A673 (cell line): ENCODE data around the gene PEX5L. TPM values are rescaled to one million over a fixed set of nuclear protein-coding genes. Genes with fewer than 3 reads are reported as not detected.
A peak's percentile ranks its signal among the peaks of the same experiment; 100 is the strongest.

ENCODE experiments used
- BruUV-seq: library from RNA; stranded (reverse); fragments of 400-500 nt; replicated peaks from 2 replicates; lab custom pipeline; 2021; lab: Mats Ljungman, UMichigan
- CTCF ChIA-PET: fragments of 300-600 bp; sonication (Branson Sonifier 250); formaldehyde crosslinking; loops from one replicate; lab custom pipeline; 2022; ENCODE audit warnings: antibody characterized with exemption; lab: Charles Lee
- POLR2A ChIA-PET: fragments of 300-600 bp; sonication (Branson Sonifier 250); formaldehyde crosslinking; loops from one replicate; lab custom pipeline; 2022; ENCODE audit warnings: antibody characterized with exemption; ENCODE audit not compliant: low non-redundant PET; lab: Charles Lee
- DNase-seq: peaks from one replicate; pipeline ENCODE4 v3.0.0-alpha.2; 2015; ENCODE audit warnings: low spot score
- H3K27ac ChIP-seq: fragments of 200-600 bp; sonication (generic); 2 replicates; pipeline ENCODE4 v1.5.1; 2016; ENCODE audit warnings: mixed run types, low read depth, mild to moderate bottlenecking, mixed read lengths, antibody characterized with exemption, low read length; ENCODE audit not compliant: poor library complexity, severe bottlenecking
- H3K27me3 ChIP-seq: fragments of 200-600 bp; sonication (generic); replicated peaks from 2 replicates; pipeline ENCODE4 v1.6.1; 2017; ENCODE audit warnings: mixed run types, low read depth, mild to moderate bottlenecking, mixed read lengths, antibody characterized with exemption, low read length; ENCODE audit not compliant: insufficient read depth, poor library complexity
- H3K36me3 ChIP-seq: fragments of 200-600 bp; sonication (generic); 2 replicates; pipeline ENCODE4 v1.6.1; 2016; ENCODE audit warnings: mixed run types, mild to moderate bottlenecking, mixed read lengths, antibody characterized with exemption, low read length; ENCODE audit not compliant: insufficient read depth, poor library complexity, severe bottlenecking
- H3K4me1 ChIP-seq: fragments of 200-600 bp; sonication (generic); 2 replicates; pipeline ENCODE4 v1.6.1; 2017; ENCODE audit warnings: mixed run types, mild to moderate bottlenecking, mixed read lengths, antibody characterized with exemption, low read length; ENCODE audit not compliant: insufficient read depth, poor library complexity, severe bottlenecking
- H3K4me3 ChIP-seq: fragments of 200-600 bp; sonication (generic); 2 replicates; pipeline ENCODE4 v1.5.1; 2016; ENCODE audit warnings: low read depth, mixed run types, mild to moderate bottlenecking, mixed read lengths, low read length; ENCODE audit not compliant: poor library complexity, severe bottlenecking
- H3K9me3 ChIP-seq: fragments of 200-600 bp; sonication (generic); 2 replicates; pipeline ENCODE4 v1.6.1; 2016; ENCODE audit warnings: mixed run types, low read depth, mild to moderate bottlenecking, mixed read lengths, antibody characterized with exemption, low read length; ENCODE audit not compliant: poor library complexity, severe bottlenecking
- CTCF ChIP-seq: fragments of 300-800, 200-600 bp; sonication (generic); conservative IDR thresholded peaks from 2 replicates; pipeline ENCODE4 v1.5.1; 2017; ENCODE audit warnings: low read depth, mild to moderate bottlenecking, antibody characterized with exemption, low read length, moderate library complexity, mixed read lengths
- EZH2 ChIP-seq: fragments of 200-600 bp; sonication (generic); IDR thresholded peaks from 2 replicates; pipeline ENCODE4 v1.6.1; 2017; ENCODE audit warnings: borderline replicate concordance, low read depth, mild to moderate bottlenecking, mixed read lengths, antibody characterized with exemption, low read length; ENCODE audit not compliant: poor library complexity, severe bottlenecking
- intact Hi-C: fragments of 100-400 bp; cut with micrococcal nuclease; formaldehyde crosslinking; loops from one replicate; pipeline ENCODE4 v1.10.0; 2022; ENCODE audit not compliant: unreplicated experiment
- total RNA-seq: library from RNA; stranded (reverse); gene quantifications from 2 replicates; pipeline ENCODE4 v1.2.3, GENCODE V29; 2021

PEX5L gene
- total RNA-seq, 1 experiment from 2014 or later, result not detected

GRCh38 chr3:179981646-179982045 is 55.1 kb downstream of the PEX5L start:
- TF ChIP-seq EZH2, result no peak
- ChIA-PET CTCF (no interaction called here), POLR2A (no interaction called here)

GRCh38 chr3:179977356-179977755 is 59.4 kb downstream of the PEX5L start:
- Histone ChIP-seq H3K27ac (no peak overlapping the region), H3K4me1 (no peaks in the 10 kb centered on the region), H3K4me3 (no peak overlapping the region), H3K27me3 (peaks cover 79% of the 10 kb centered on the region), H3K36me3 (no peaks in the 10 kb centered on the region), H3K9me3 (no peaks in the 10 kb centered on the region)
- no peak for DNase-seq
- TF ChIP-seq CTCF, result no peak
- TF ChIP-seq EZH2, result no peak
- POLR2A ChIA-PET, result no interaction called here
- CTCF ChIA-PET, result no interaction called here
- no TSS peak for BruUV-seq
- intact Hi-C loops, result no loop called here

More at GRCh38 chr3:179981646-179982045, 55.1 kb downstream of the PEX5L start:
- Histone ChIP-seq H3K9me3 (no peaks in the 10 kb centered on the region), H3K36me3 (no peaks in the 10 kb centered on the region), H3K4me1 (no peaks in the 10 kb centered on the region), H3K27me3 (peaks cover 71% of the 10 kb centered on the region), H3K27ac (no peak overlapping the region), H3K4me3 (no peak overlapping the region)
- BruUV-seq, result no TSS peak
- intact Hi-C loops, result no loop called here
- DNase-seq, result no peak

GRCh38 chr3:179973931-179974361 is 62.8 kb downstream of the PEX5L start:
- no peaks in the 10 kb centered on the region for H3K4me1 ChIP-seq
- no TSS peak for BruUV-seq
- intact Hi-C loops, result no loop called here
- H3K36me3 ChIP-seq, result no peaks in the 10 kb centered on the region
- no peak overlapping the region for H3K27ac ChIP-seq
- DNase-seq, result peak; percentile 6
- CTCF ChIA-PET, result no interaction called here
- H3K9me3 ChIP-seq, result no peaks in the 10 kb centered on the region
- POLR2A ChIA-PET, result no interaction called here
- H3K27me3 ChIP-seq, result peaks cover 76% of the 10 kb centered on the region
- no peak overlapping the region for H3K4me3 ChIP-seq
- TF ChIP-seq CTCF (no peak), EZH2 (no peak)

GRCh38 chr3:179972881-179973423 is 63.8 kb downstream of the PEX5L start:
- ChIA-PET CTCF (no interaction called here), POLR2A (no interaction called here)
- DNase-seq, result no peak
- no peak overlapping the region for H3K27ac ChIP-seq
- H3K4me1 ChIP-seq, result no peaks in the 10 kb centered on the region
- no peaks in the 10 kb centered on the region for H3K36me3 ChIP-seq
- no peak overlapping the region for H3K4me3 ChIP-seq
- intact Hi-C loops, result no loop called here
- TF ChIP-seq CTCF (no peak), EZH2 (no peak)
- no TSS peak for BruUV-seq
- no peaks in the 10 kb centered on the region for H3K9me3 ChIP-seq
- peaks cover 69% of the 10 kb centered on the region for H3K27me3 ChIP-seq
